GM18909 (cell line): ENCODE data around the gene VWC2.
A peak's percentile ranks its signal among the peaks of the same experiment; 100 is the strongest.

Experiments
- ATAC-seq: cut with Tn5 transposase; IDR thresholded peaks from one replicate; pipeline ENCODE4 v1.9.1; 2021; ENCODE audit warnings: mild to moderate bottlenecking; ENCODE audit not compliant: unreplicated experiment, poor library complexity

Gene VWC2

GRCh38 chr7:49781996-49782395 is 8.6 kb downstream of the VWC2 start:
- ATAC-seq: no peak

- no peak for ATAC-seq
Measured at GRCh38 chr7:49783446-49783845, 10.0 kb downstream of the VWC2 start.

GRCh38 chr7:49787980-49788379 is 14.5 kb downstream of the VWC2 start:
- ATAC-seq: no peak

GRCh38 chr7:49788455-49789059 is 15.1 kb downstream of the VWC2 start:
- ATAC-seq: no peak

GRCh38 chr7:49789736-49790135 is 16.3 kb downstream of the VWC2 start:
- no peak for ATAC-seq

- ATAC-seq: no peak
Measured at GRCh38 chr7:49790209-49790608, 16.8 kb downstream of the VWC2 start.

GRCh38 chr7:49791088-49791741 is 17.8 kb downstream of the VWC2 start:
- ATAC-seq: peak; percentile 79

- ATAC-seq: no peak
Measured at GRCh38 chr7:49797987-49798660, 24.7 kb downstream of the VWC2 start.

GRCh38 chr7:49800031-49800430 is 26.6 kb downstream of the VWC2 start:
- no peak for ATAC-seq

GRCh38 chr7:49802600-49802999 is 29.2 kb downstream of the VWC2 start:
- ATAC-seq: no peak

GRCh38 chr7:49803812-49804211 is 30.4 kb downstream of the VWC2 start:
- ATAC-seq: no peak

GRCh38 chr7:49805371-49806007 is 32.1 kb downstream of the VWC2 start:
- no peak for ATAC-seq

- no peak for ATAC-seq
Measured at GRCh38 chr7:49812534-49812933, 39.1 kb downstream of the VWC2 start.

GRCh38 chr7:49817279-49817678 is 43.8 kb downstream of the VWC2 start:
- no peak for ATAC-seq

- no peak for ATAC-seq
Measured at GRCh38 chr7:49821181-49821580, 47.7 kb downstream of the VWC2 start.

GRCh38 chr7:49822856-49823255 is 49.4 kb downstream of the VWC2 start:
- no peak for ATAC-seq

- ATAC-seq: no peak
Measured at GRCh38 chr7:49823566-49823965, 50.1 kb downstream of the VWC2 start.

GRCh38 chr7:49839863-49840645 is 66.6 kb downstream of the VWC2 start:
- ATAC-seq: no peak

- no peak for ATAC-seq
Measured at GRCh38 chr7:49840751-49841405, 67.4 kb downstream of the VWC2 start.

GRCh38 chr7:49845626-49846025 is 72.2 kb downstream of the VWC2 start:
- ATAC-seq: no peak
